HEK293 (cell line): Measurements from ENCODE around the gene SIGLEC1.

Experiments
- CTCF ChIA-PET: fragments of 350-600 bp; formaldehyde crosslinking; extraction: SDS; loops from one replicate; lab custom pipeline; 2021; ENCODE audit warnings: antibody characterized with exemption; lab: Yijun Ruan, JAX
- POLR2A ChIA-PET: fragments of 300-600 bp; formaldehyde crosslinking; extraction: SDS; loops from one replicate; lab custom pipeline; 2020; ENCODE audit warnings: antibody characterized with exemption, inconsistent platforms; lab: Yijun Ruan, JAX
- H3K27ac ChIP-seq: fragments of 200-500 bp; sonication (Bioruptor generic); 2 replicates; pipeline ENCODE4 v1.5.1; 2014; ENCODE audit warnings: low read depth, low read length, control low read depth, inconsistent platforms; ENCODE audit errors: extremely low read depth
- H3K36me3 ChIP-seq, 2 experiments: fragments of 200-500 bp in 1 of 2; sonication (Bioruptor generic) in 1 of 2; 1 replicate in 1 of 2; 2 replicates in 1 of 2; pipeline ENCODE4 v1.5.1; 2014 to 2017; ENCODE audit warnings: inconsistent platforms in 2 of 2, low read length in 2 of 2; ENCODE audit not compliant: control insufficient read depth in 2 of 2, insufficient read depth in 1 of 2
- H3K4me1 ChIP-seq: fragments of 200-500 bp; sonication (Bioruptor generic); 2 replicates; pipeline ENCODE4 v1.5.1; 2014; ENCODE audit warnings: mild to moderate bottlenecking, low read length, inconsistent platforms; ENCODE audit not compliant: control insufficient read depth, insufficient read depth
- H3K4me3 ChIP-seq: 2 replicates; pipeline ENCODE4 v1.5.1; 2011; ENCODE audit warnings: low read depth, mild to moderate bottlenecking, control low read depth, low read length, moderate library complexity
- H3K9me3 ChIP-seq: fragments of 200-500 bp; sonication (Bioruptor generic); 2 replicates; pipeline ENCODE4 v1.5.1; 2014; ENCODE audit warnings: low read depth, low read length, inconsistent platforms; ENCODE audit not compliant: control insufficient read depth, insufficient read depth
- CTCF ChIP-seq: fragments of 450-650 bp; formaldehyde crosslinking; IDR thresholded peaks from 2 replicates; pipeline ENCODE4 v1.5.1; 2016; ENCODE audit warnings: missing biosample characterization, missing genetic modification characterization
- GLI4 ChIP-seq: fragments of 450-650 bp; formaldehyde crosslinking; IDR thresholded peaks from 2 replicates; pipeline ENCODE4 v1.5.1; 2016; ENCODE audit warnings: missing biosample characterization, missing genetic modification characterization
- INSM2 ChIP-seq: fragments of 450-650 bp; formaldehyde crosslinking; IDR thresholded peaks from 2 replicates; pipeline ENCODE4 v1.5.1; 2016; ENCODE audit warnings: missing biosample characterization, missing genetic modification characterization
- OSR2 ChIP-seq: fragments of 450-650 bp; formaldehyde crosslinking; IDR thresholded peaks from 2 replicates; pipeline ENCODE4 v1.5.1; 2016; ENCODE audit warnings: missing biosample characterization, missing genetic modification characterization
- REST ChIP-seq: fragments of 450-650 bp; formaldehyde crosslinking; IDR thresholded peaks from 2 replicates; pipeline ENCODE4 v1.5.1; 2016; ENCODE audit warnings: missing biosample characterization, missing genetic modification characterization
- ZBTB21 ChIP-seq: fragments of 450-650 bp; formaldehyde crosslinking; IDR thresholded peaks from 2 replicates; pipeline ENCODE4 v1.5.1; 2017; ENCODE audit warnings: missing biosample characterization, missing genetic modification characterization
- ZBTB26 ChIP-seq: fragments of 450-650 bp; formaldehyde crosslinking; optimal IDR thresholded peaks from 2 replicates; pipeline ENCODE3; 2016; ENCODE audit warnings: missing biosample characterization, mild to moderate bottlenecking, missing genetic modification characterization
- ZFHX2 ChIP-seq: fragments of 450-650 bp; formaldehyde crosslinking; conservative IDR thresholded peaks from 2 replicates; pipeline ENCODE4 v1.5.1; 2016; ENCODE audit warnings: missing biosample characterization, missing genetic modification characterization
- ZNF114 ChIP-seq: fragments of 450-650 bp; formaldehyde crosslinking; IDR thresholded peaks from 2 replicates; pipeline ENCODE4 v1.5.0; 2017; ENCODE audit warnings: missing biosample characterization, missing genetic modification characterization
- ZNF16 ChIP-seq: fragments of 450-650 bp; formaldehyde crosslinking; IDR thresholded peaks from 2 replicates; pipeline ENCODE4 v1.5.1; 2016; ENCODE audit warnings: low read depth, missing biosample characterization, missing genetic modification characterization
- ZNF623 ChIP-seq: fragments of 450-650 bp; formaldehyde crosslinking; IDR thresholded peaks from 2 replicates; pipeline ENCODE4 v1.5.1; 2016; ENCODE audit warnings: missing biosample characterization, missing genetic modification characterization
- ZNF624 ChIP-seq: fragments of 450-650 bp; formaldehyde crosslinking; IDR thresholded peaks from 2 replicates; pipeline ENCODE4 v1.5.1; 2017; ENCODE audit warnings: missing biosample characterization, missing genetic modification characterization
- ZNF670 ChIP-seq: fragments of 450-650 bp; formaldehyde crosslinking; IDR thresholded peaks from 2 replicates; pipeline ENCODE4 v1.5.1; 2016; ENCODE audit warnings: missing biosample characterization, missing genetic modification characterization, low read depth
- ZNF785 ChIP-seq: fragments of 450-650 bp; formaldehyde crosslinking; IDR thresholded peaks from 2 replicates; pipeline ENCODE4 v1.5.1; 2016; ENCODE audit warnings: missing biosample characterization, missing genetic modification characterization
- ZNF830 ChIP-seq: fragments of 450-650 bp; IDR thresholded peaks from 2 replicates; pipeline ENCODE4 v1.5.0; 2018; ENCODE audit warnings: missing biosample characterization, missing genetic modification characterization, low read depth, mild to moderate bottlenecking, moderate library complexity

SIGLEC1 gene

GRCh38 chr20:3758566-3758965 is 46.2 kb upstream of the SIGLEC1 start:
- TF ChIP-seq ZNF830 (tag by site-specific recombination) = no peak
- no peak for TF ChIP-seq ZBTB21 (tag by site-specific recombination)
- Histone ChIP-seq H3K4me3 (no peak overlapping the region), H3K36me3 (peaks cover 0 to 61% of the 10 kb centered on the region in 2 experiments; a peak in 2 of 3 replicates), H3K4me1 (no peaks in the 10 kb centered on the region), H3K9me3 (no peaks in the 10 kb centered on the region), H3K27ac (no peak overlapping the region)
- POLR2A ChIA-PET = interaction anchor here (1.3 kb wide), 1 partner anchor 9 kb away, joined by 6 read pairs; the partner anchor contains the start of gene ADISSP
- CTCF ChIA-PET = interaction anchor here (0.8 to 2.9 kb wide), 3 partner anchors 8 to 10 kb away, joined by 3 to 12 read pairs (median 10); partner anchors contain the start of gene ADISSP

GRCh38 chr20:3757268-3757667 is 44.9 kb upstream of the SIGLEC1 start:
- POLR2A ChIA-PET = interaction anchor here (0.6 to 1.7 kb wide), 3 partner anchors 10 to 84 kb away, joined by 3 to 9 read pairs (median 4); partner anchors contain the start of genes ADISSP and CDC25B
- no peak overlapping the region for H3K4me3 ChIP-seq
- peaks cover 0 to 65% of the 10 kb centered on the region in 2 experiments; a peak in 2 of 3 replicates for H3K36me3 ChIP-seq

More at GRCh38 chr20:3757268-3757667, 44.9 kb upstream of the SIGLEC1 start:
- no peak overlapping the region for H3K27ac ChIP-seq
- H3K9me3 ChIP-seq = no peaks in the 10 kb centered on the region
- CTCF ChIA-PET = interaction anchor here (0.6 to 2.9 kb wide), 9 partner anchors 9 to 315 kb away, joined by 3 to 12 read pairs (median 4); partner anchors contain the start of genes ADISSP and SPEF1
- TF ChIP-seq ZFHX2 (tag by site-specific recombination) = no peak
- no peak for TF ChIP-seq ZBTB26 (tag by site-specific recombination)
- no peak for TF ChIP-seq ZNF785 (tag by site-specific recombination)
- no peak for TF ChIP-seq ZNF16 (tag by site-specific recombination)
- no peak for TF ChIP-seq CTCF (tag by site-specific recombination)
- TF ChIP-seq INSM2 = no peak
- TF ChIP-seq ZNF114 (tag by site-specific recombination) = no peak
- no peak for TF ChIP-seq ZNF670 (tag by site-specific recombination)
- TF ChIP-seq REST (tag by site-specific recombination) = no peak
- no peak for TF ChIP-seq OSR2 (tag by site-specific recombination)
- no peak for TF ChIP-seq GLI4 (tag by site-specific recombination)
- no peak for TF ChIP-seq ZNF623 (tag by site-specific recombination)
- no peak for TF ChIP-seq ZNF624 (tag by site-specific recombination)
- H3K4me1 ChIP-seq = 0 out of 2 replicates have a peak, but pooled peaks cover 2% of the 10 kb centered on the region
